ENCODE measurements around the gene ACTN2. TPM values are rescaled to one million over a fixed set of nuclear protein-coding genes. Genes with fewer than 3 reads are reported as not detected.

ACTN2 gene
- total RNA-seq, 1 donor: not detected

DNA sequence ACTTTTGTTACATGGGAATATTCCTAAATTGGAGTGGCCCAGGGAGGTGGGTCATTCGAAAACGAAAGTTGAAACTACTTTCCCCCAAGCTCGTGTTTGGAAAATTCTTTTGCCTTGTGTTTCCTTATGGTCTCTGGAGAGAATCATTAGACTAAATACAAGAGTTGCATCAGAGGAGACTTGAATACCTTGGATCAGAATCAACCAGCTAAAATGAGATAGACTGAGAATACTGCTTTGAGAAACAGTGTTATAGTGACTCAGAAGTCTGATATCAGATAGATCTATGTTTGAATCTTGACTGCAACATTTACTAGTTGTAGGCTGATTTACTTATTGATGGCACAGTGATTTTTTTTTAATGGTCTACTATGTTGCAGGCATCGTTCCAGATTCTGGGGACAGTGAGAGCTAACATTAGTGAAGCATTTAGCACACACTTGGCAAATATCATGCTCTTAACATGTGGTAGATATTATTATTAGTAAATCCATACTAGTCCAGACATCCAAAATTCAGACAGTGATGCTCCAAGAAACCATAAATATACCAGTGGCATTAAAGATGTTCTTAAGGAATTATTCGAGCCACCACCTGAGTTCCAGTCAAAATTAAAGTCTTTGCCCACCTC, 12.9 kb upstream of the ACTN2 start:
- Histone ChIP-seq H3K9me3 (ENCODE audit: low read depth, low read length) (no peaks in the 10 kb centered on the region), H2AFZ (ENCODE audit: low read length) (no peak overlapping the region), H3K79me2 (ENCODE audit: insufficient read depth, low read length) (no peaks in the 10 kb centered on the region), H3K36me3 (ENCODE audit: insufficient read depth, low read length) (no peaks in the 10 kb centered on the region), H3K4me3 (ENCODE audit: insufficient read depth, low read length) (peak overlapping the region; percentile 25), H3K27me3 (ENCODE audit: insufficient read depth, low read length) (no peaks in the 10 kb centered on the region), H3K27ac (ENCODE audit: low read depth, low read length) (no peak overlapping the region), H3K4me1 (ENCODE audit: insufficient read depth, low read length) (no peaks in the 10 kb centered on the region), H3K4me2 (ENCODE audit: insufficient read depth, low read length) (peak overlapping the region; percentile 39), H4K20me1 (ENCODE audit: insufficient read depth, low read length) (no peaks in the 10 kb centered on the region)
- TF ChIP-seq, protein P1, sequence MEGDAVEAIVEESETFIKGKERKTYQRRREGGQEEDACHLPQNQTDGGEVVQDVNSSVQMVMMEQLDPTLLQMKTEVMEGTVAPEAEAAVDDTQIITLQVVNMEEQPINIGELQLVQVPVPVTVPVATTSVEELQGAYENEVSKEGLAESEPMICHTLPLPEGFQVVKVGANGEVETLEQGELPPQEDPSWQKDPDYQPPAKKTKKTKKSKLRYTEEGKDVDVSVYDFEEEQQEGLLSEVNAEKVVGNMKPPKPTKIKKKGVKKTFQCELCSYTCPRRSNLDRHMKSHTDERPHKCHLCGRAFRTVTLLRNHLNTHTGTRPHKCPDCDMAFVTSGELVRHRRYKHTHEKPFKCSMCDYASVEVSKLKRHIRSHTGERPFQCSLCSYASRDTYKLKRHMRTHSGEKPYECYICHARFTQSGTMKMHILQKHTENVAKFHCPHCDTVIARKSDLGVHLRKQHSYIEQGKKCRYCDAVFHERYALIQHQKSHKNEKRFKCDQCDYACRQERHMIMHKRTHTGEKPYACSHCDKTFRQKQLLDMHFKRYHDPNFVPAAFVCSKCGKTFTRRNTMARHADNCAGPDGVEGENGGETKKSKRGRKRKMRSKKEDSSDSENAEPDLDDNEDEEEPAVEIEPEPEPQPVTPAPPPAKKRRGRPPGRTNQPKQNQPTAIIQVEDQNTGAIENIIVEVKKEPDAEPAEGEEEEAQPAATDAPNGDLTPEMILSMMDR (IDR thresholded peaks at IDR 0.05; ENCODE audit: extremely low read depth, low read depth, low read length): no peak
- DNase-seq (ENCODE audit: insufficient read length, low spot score, missing footprints): no peak

DNA sequence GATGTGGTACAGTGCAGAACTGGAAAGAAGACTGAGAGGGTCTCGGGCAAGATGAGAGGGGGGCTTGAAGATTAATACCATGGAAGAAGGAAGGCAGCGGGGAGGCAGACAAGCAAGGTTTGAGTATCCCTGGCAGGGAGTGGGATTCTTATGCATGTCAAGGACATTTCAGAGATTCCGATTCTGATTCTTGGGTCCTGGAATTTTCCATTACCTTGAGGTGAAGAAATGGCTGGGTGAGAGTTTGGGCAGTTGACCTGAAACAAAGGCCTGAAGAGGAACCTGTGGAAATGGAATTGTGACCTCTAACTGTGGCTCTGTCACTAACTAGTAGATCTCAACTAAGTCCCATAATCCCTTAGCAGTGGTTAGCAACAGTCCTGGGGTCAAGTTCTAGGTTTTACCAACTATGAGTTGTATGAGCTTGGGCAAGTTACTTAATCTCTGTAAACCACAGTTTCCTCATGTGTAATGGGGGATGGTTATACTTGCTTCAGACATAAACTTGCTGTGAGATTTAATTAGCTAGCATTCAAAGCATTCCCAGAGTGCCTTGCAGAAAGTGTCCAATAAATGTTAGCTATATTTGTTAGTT, 8.6 kb upstream of the ACTN2 start:
- no peak overlapping the region for H3K4me2 ChIP-seq (ENCODE audit: insufficient read depth, low read length)
- no peak overlapping the region for H3K4me3 ChIP-seq (ENCODE audit: insufficient read depth, low read length)
- H3K36me3 ChIP-seq (ENCODE audit: insufficient read depth, low read length): no peaks in the 10 kb centered on the region
- no peaks in the 10 kb centered on the region for H4K20me1 ChIP-seq (ENCODE audit: insufficient read depth, low read length)
- no peak overlapping the region for H2AFZ ChIP-seq (ENCODE audit: low read length)
- H3K9me3 ChIP-seq (ENCODE audit: low read depth, low read length): no peaks in the 10 kb centered on the region
- no peaks in the 10 kb centered on the region for H3K79me2 ChIP-seq (ENCODE audit: insufficient read depth, low read length)
- no peak overlapping the region for H3K27ac ChIP-seq (ENCODE audit: low read depth, low read length)
- no peaks in the 10 kb centered on the region for H3K27me3 ChIP-seq (ENCODE audit: insufficient read depth, low read length)
- TF ChIP-seq, protein P1 (IDR thresholded peaks at IDR 0.05; ENCODE audit: extremely low read depth, low read depth, low read length): no peak
- DNase-seq (ENCODE audit: insufficient read length, low spot score, missing footprints): no peak
- no peaks in the 10 kb centered on the region for H3K4me1 ChIP-seq (ENCODE audit: insufficient read depth, low read length)

DNA sequence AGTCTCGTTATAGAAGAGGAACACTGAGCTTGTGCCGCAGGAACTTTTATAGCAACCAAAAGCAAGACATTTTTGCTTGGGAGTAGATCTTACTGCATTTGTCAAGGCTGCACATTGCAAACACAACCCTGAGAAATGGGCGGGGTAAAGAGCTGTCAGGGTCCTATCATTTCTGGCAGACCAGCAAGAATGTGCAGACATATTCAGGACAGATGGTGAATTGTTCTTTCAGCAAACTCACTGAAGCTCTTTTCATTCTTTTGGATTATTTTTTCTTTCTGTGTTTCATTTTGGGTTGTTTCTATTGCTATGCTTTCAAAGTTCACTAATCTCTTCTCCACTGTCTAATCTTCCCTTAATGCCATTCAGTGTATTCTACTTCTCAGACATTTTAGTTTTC, 5.1 kb upstream of the ACTN2 start:
- no peak overlapping the region for H3K4me2 ChIP-seq (ENCODE audit: insufficient read depth, low read length)
- H4K20me1 ChIP-seq (ENCODE audit: insufficient read depth, low read length): no peaks in the 10 kb centered on the region
- no peaks in the 10 kb centered on the region for H3K4me1 ChIP-seq (ENCODE audit: insufficient read depth, low read length)
- H3K27ac ChIP-seq (ENCODE audit: low read depth, low read length): no peak overlapping the region
- no peaks in the 10 kb centered on the region for H3K9me3 ChIP-seq (ENCODE audit: low read depth, low read length)
- TF ChIP-seq, protein P1 (IDR thresholded peaks at IDR 0.05; ENCODE audit: extremely low read depth, low read depth, low read length): no peak
- H3K27me3 ChIP-seq (ENCODE audit: insufficient read depth, low read length): peaks cover 4% of the 10 kb centered on the region
- no peaks in the 10 kb centered on the region for H3K79me2 ChIP-seq (ENCODE audit: insufficient read depth, low read length)
- H3K36me3 ChIP-seq (ENCODE audit: insufficient read depth, low read length): no peaks in the 10 kb centered on the region
- no peak overlapping the region for H3K4me3 ChIP-seq (ENCODE audit: insufficient read depth, low read length)
- no peak overlapping the region for H2AFZ ChIP-seq (ENCODE audit: low read length)
- no peak for DNase-seq (ENCODE audit: insufficient read length, low spot score, missing footprints)

DNA sequence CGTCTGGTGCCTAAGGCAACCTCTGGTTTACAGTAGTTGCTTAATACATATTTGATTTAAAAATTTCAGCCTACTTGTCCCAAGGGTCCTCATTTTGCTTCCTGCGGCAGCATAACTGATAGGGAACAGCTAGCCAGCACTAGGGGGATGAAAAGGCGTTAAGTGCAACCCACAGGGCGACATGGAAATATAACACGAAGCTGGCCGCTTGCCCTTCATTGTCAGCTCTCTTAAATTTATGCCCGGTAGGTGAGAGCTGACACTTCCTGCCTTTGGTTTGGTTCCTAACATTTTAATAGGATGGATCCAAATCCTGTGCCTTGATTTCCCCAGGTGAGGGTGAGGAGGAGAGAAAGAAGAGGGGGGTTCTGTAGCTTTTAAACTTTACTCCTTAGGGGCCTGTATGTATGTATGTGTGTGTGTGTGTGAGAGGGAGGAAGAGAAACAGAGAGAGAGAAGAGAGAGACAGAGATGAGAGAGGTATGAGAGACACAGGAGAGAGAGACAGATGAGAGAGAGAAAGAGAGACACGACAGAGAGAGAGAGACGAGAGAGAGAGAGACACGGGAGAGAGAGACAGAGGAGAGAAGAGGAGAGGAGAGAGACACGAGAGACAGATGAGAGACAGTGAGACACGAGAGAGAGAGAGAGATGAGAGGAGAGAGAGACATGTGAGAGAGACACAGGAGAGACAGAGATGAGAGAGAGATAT, 938 bp upstream of the ACTN2 start:
- no peak for DNase-seq (ENCODE audit: insufficient read length, low spot score, missing footprints)
- Histone ChIP-seq H4K20me1 (ENCODE audit: insufficient read depth, low read length) (no peaks in the 10 kb centered on the region), H3K4me3 (ENCODE audit: insufficient read depth, low read length) (no peak overlapping the region), H3K27me3 (ENCODE audit: insufficient read depth, low read length) (peaks cover 17% of the 10 kb centered on the region), H3K4me1 (ENCODE audit: insufficient read depth, low read length) (no peaks in the 10 kb centered on the region), H3K79me2 (ENCODE audit: insufficient read depth, low read length) (no peaks in the 10 kb centered on the region), H3K27ac (ENCODE audit: low read depth, low read length) (no peak overlapping the region), H3K36me3 (ENCODE audit: insufficient read depth, low read length) (no peaks in the 10 kb centered on the region), H3K4me2 (ENCODE audit: insufficient read depth, low read length) (no peak overlapping the region), H2AFZ (ENCODE audit: low read length) (no peak overlapping the region), H3K9me3 (ENCODE audit: low read depth, low read length) (no peaks in the 10 kb centered on the region)
- TF ChIP-seq, protein P1 (IDR thresholded peaks at IDR 0.05; ENCODE audit: extremely low read depth, low read depth, low read length): no peak
